ENCODE data around the gene MRPS27.
"Not testable (repeated sequence)": the region's sequence is repeated elsewhere in the genome, so short reads cannot be mapped to it uniquely, and the experiment has no call there.

MRPS27 gene

GRCh38 chr5:72328172-72328571, 8.1 kb upstream of the MRPS27 start:
- TF ChIP-seq CTCF (IDR thresholded peaks at IDR 0.05; ENCODE audit: insufficient read depth, low read depth, low read length, missing control alignments) = peak; percentile 11
- DNase-seq (ENCODE audit: low read depth) = peak; percentile 46
- H3K4me3 ChIP-seq (ENCODE audit: low read length) = no peak overlapping the region

- no peak for TF ChIP-seq CTCF (IDR thresholded peaks at IDR 0.05; ENCODE audit: insufficient read depth, low read depth, low read length, missing control alignments)
- H3K4me3 ChIP-seq (ENCODE audit: low read length) = no peak overlapping the region
- DNase-seq (ENCODE audit: low read depth) = no peak
Measured at GRCh38 chr5:72326306-72326649, 6.2 kb upstream of the MRPS27 start.

- H3K4me3 ChIP-seq (ENCODE audit: low read length) = no peak overlapping the region
- peak; percentile 21 for DNase-seq (ENCODE audit: low read depth)
- no peak for TF ChIP-seq CTCF (IDR thresholded peaks at IDR 0.05; ENCODE audit: insufficient read depth, low read depth, low read length, missing control alignments)
Measured at GRCh38 chr5:72325566-72326305, 5.7 kb upstream of the MRPS27 start.

GRCh38 chr5:72324189-72324825, 4.3 kb upstream of the MRPS27 start:
- peak; percentile 87 for DNase-seq (ENCODE audit: low read depth)
- no peak overlapping the region for H3K4me3 ChIP-seq (ENCODE audit: low read length)
- no peak for TF ChIP-seq CTCF (IDR thresholded peaks at IDR 0.05; ENCODE audit: insufficient read depth, low read depth, low read length, missing control alignments)

- not testable (repeated sequence) for DNase-seq (ENCODE audit: low read depth)
- H3K4me3 ChIP-seq (ENCODE audit: low read length) = peak overlapping the region; percentile 98
Measured at GRCh38 chr5:72319435-72319975, 535 bp downstream of the MRPS27 start.

GRCh38 chr5:72314571-72315172, 5.4 kb downstream of the MRPS27 start:
- DNase-seq (ENCODE audit: low read depth) = peak; percentile 57
- TF ChIP-seq CTCF (IDR thresholded peaks at IDR 0.05; ENCODE audit: insufficient read depth, low read depth, low read length, missing control alignments) = peak; percentile 30
- no peak overlapping the region for H3K4me3 ChIP-seq (ENCODE audit: low read length)

GRCh38 chr5:72313141-72313540, 6.9 kb downstream of the MRPS27 start:
- H3K4me3 ChIP-seq (ENCODE audit: low read length) = no peak overlapping the region
- TF ChIP-seq CTCF (IDR thresholded peaks at IDR 0.05; ENCODE audit: insufficient read depth, low read depth, low read length, missing control alignments) = no peak
- DNase-seq (ENCODE audit: low read depth) = no peak
